Uterus (tissue), 4 donors: ENCODE data around the gene POLD4. TPM values are rescaled to one million over a fixed set of nuclear protein-coding genes. Genes with fewer than 3 reads are reported as not detected.

Source experiments
- DNase-seq, 2 donors: peaks; one replicate each; pipeline ENCODE4 v3.0.0-alpha.2; 2019 to 2020
- H3K27ac ChIP-seq, 2 donors: fragments of 200-600 bp; sonication (generic); 1 replicate in 1 of 2; 2 replicates in 1 of 2; pipeline ENCODE4 v1.5.1; 2016 to 2018
- H3K27me3 ChIP-seq, 2 donors: fragments of 200-600 bp; sonication (generic); one replicate each; pipeline ENCODE4 v1.5.1; 2018 to 2019; ENCODE audit warnings: control low read depth in 1 of 2
- H3K36me3 ChIP-seq, 2 donors: fragments of 200-600 bp; sonication (generic); one replicate each; pipeline ENCODE4 v1.5.1; 2019; ENCODE audit warnings: control low read depth in 1 of 2
- H3K4me1 ChIP-seq, 2 donors: fragments of 200-600 bp; sonication (generic); one replicate each; pipeline ENCODE4 v1.5.1; 2018 to 2019; ENCODE audit warnings: control low read depth in 1 of 2
- H3K4me3 ChIP-seq, 2 donors: fragments of 200-600 bp; sonication (generic); 1 replicate in 1 of 2; 2 replicates in 1 of 2; pipeline ENCODE4 v1.5.1; 2018 to 2019; ENCODE audit warnings: mild to moderate bottlenecking in 1 of 2
- H3K9me3 ChIP-seq, 2 donors: fragments of 200-600 bp; sonication (generic); one replicate each; pipeline ENCODE4 v1.5.1; 2019; ENCODE audit warnings: control low read depth in 1 of 2
- POLR2A ChIP-seq, 2 donors: fragments of 450-650 bp; IDR thresholded peaks; one replicate each; pipeline ENCODE4 v1.6.1; 2016; ENCODE audit warnings: antibody characterized with exemption in 2 of 2, mild to moderate bottlenecking in 1 of 2, moderate library complexity in 1 of 2
- intact Hi-C: fragments of 100-400 bp; cut with DNase I; formaldehyde crosslinking; loops from one replicate; pipeline ENCODE4 v1.15.1; 2023; ENCODE audit warnings: low total_unique reads
- total RNA-seq, 4 donors: library from RNA; depleted of rRNA in 3 of 4; stranded (reverse); fragments of >200 nt in 3 of 4; gene quantifications; one replicate each; pipeline versions ENCODE4 v1.1.0 to v1.2.4, GENCODE V29; 2014 to 2023
- TF ChIP-seq, protein P1 (sequence below), 4 experiments: fragments of 200-600 bp in 2 of 4; fragments of 450-650 bp in 2 of 4; sonication (generic) in 2 of 4; IDR thresholded peaks; one replicate each; pipeline ENCODE4 v1.5.1; 2016 to 2019; ENCODE audit warnings: antibody characterized with exemption in 4 of 4, mild to moderate bottlenecking in 2 of 4, moderate library complexity in 1 of 4
- donor health status: DM: yes; HTN: yes; CAD: no.

The POLD4 gene
- total RNA-seq, 4 donors from 2014 or later, result 8.7 to 65.6 (median 31.3) TPM

DNA sequence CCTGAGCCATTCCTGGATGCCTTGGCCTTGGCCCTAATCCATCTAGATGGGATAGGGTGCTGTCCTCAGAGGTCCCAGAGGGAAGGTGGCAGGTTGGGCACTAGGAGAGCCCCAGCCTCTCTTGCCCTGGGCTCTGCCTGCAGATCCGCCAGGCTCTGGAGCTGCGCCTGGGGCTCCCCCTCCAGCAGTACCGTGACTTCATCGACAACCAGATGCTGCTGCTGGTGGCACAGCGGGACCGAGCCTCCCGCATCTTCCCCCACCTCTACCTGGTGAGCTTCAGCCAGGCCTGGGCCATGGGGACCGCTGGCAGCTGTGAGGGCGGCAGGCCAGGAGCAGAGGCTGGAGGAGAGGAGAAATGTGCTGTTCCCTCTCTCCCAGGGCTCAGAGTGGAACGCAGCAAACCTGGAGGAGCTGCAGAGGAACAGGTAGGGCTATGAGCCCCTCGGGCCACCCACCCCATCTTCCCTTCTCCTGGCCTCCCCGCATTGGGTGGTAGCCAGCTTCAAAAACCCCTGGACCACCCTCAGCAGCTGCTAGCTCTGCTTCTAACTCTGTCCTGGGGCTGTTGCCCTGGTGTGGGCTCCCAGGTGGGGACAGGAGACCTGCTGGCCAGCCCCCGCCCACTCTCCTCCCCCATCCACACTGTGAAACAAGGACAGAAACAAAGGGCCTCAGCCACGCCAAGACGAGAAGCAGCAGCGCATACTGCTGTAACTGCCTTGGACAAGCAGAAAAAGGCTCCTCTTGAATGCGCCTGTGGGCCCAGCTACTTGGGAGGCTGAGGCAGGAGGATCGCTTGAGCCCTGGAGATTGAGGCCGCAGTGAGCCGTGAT is 45.1 kb downstream of the POLD4 start:
- Histone ChIP-seq H3K4me1 (no peaks in the 10 kb centered on the region), H3K4me3 (no peak overlapping the region), H3K36me3 (no peaks in the 10 kb centered on the region), H3K27me3 (no peaks in the 10 kb centered on the region), H3K9me3 (no peaks in the 10 kb centered on the region), H3K27ac (no peak overlapping the region)
- intact Hi-C loops, result no loop called here
- TF ChIP-seq POLR2A (IDR thresholded peaks at IDR 0.05), result no peak
- TF ChIP-seq, protein P1, sequence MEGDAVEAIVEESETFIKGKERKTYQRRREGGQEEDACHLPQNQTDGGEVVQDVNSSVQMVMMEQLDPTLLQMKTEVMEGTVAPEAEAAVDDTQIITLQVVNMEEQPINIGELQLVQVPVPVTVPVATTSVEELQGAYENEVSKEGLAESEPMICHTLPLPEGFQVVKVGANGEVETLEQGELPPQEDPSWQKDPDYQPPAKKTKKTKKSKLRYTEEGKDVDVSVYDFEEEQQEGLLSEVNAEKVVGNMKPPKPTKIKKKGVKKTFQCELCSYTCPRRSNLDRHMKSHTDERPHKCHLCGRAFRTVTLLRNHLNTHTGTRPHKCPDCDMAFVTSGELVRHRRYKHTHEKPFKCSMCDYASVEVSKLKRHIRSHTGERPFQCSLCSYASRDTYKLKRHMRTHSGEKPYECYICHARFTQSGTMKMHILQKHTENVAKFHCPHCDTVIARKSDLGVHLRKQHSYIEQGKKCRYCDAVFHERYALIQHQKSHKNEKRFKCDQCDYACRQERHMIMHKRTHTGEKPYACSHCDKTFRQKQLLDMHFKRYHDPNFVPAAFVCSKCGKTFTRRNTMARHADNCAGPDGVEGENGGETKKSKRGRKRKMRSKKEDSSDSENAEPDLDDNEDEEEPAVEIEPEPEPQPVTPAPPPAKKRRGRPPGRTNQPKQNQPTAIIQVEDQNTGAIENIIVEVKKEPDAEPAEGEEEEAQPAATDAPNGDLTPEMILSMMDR (IDR thresholded peaks at IDR 0.05), result no peak
- no peak for DNase-seq

DNA sequence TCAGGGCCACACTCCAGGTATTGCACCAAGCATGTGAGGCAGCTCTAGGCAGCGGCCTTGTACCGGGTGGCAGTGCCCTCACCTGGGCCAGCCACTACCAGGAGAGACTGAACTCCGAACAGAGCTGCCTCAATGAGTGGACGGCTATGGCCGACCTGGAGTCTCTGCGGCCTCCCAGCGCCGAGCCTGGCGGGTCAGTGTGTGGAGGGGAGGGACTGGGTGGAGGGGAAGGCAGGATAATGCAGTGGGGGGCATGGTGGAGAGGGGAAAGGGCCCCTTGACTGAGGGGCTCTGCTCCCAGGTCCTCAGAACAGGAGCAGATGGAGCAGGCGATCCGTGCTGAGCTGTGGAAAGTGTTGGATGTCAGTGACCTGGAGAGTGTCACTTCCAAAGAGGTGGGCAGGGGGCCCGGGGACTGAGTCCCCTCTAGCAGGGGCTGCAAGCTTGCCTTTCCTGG is 45.8 kb downstream of the POLD4 start:
- Histone ChIP-seq H3K4me3 (no peak overlapping the region), H3K9me3 (no peaks in the 10 kb centered on the region), H3K4me1 (no peaks in the 10 kb centered on the region), H3K36me3 (no peaks in the 10 kb centered on the region), H3K27ac (no peak overlapping the region), H3K27me3 (no peaks in the 10 kb centered on the region)
- intact Hi-C loops, result no loop called here
- TF ChIP-seq POLR2A (IDR thresholded peaks at IDR 0.05), result no peak
- TF ChIP-seq, protein P1 (IDR thresholded peaks at IDR 0.05), result no peak
- DNase-seq, result no peak

DNA sequence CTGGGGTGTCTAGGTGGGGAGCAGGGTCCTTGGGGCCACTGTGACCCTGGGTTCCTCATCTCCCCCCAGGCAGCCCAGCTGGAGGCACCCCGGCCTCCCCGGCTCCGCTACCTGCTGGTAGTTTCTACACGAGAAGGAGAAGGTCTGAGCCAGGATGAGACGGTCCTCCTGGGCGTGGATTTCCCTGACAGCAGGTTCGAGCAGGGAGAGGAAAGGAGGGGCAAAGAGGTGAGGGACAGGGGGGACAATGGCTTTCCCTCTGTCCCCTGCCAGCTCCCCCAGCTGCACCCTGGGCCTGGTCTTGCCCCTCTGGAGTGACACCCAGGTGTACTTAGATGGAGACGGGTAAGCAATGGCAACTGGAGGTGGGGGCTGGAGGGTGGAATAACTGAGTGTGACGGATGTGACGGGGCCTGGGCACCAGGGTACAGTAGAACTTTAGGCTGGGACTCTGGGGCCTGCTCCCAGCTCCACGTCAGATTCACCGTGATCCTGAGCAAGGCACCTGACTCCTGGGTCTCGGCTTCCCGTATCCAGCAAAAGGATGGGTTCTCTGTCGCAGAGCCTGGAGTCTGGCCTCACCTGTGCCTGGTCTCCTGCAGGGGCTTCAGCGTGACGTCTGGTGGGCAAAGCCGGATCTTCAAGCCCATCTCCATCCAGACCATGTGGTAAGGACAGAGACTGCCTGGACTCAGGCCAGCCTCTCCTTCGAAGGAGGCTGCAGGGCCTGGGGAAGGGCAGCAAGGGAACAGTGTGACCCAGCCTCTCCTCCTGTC is 46.4 kb downstream of the POLD4 start:
- Histone ChIP-seq H3K9me3 (no peaks in the 10 kb centered on the region), H3K36me3 (no peaks in the 10 kb centered on the region), H3K27me3 (no peaks in the 10 kb centered on the region), H3K4me3 (no peak overlapping the region), H3K27ac (no peak overlapping the region), H3K4me1 (no peaks in the 10 kb centered on the region)
- no peak for DNase-seq
- intact Hi-C loops, result no loop called here
- TF ChIP-seq POLR2A (IDR thresholded peaks at IDR 0.05), result no peak
- TF ChIP-seq, protein P1 (IDR thresholded peaks at IDR 0.05), result no peak

DNA sequence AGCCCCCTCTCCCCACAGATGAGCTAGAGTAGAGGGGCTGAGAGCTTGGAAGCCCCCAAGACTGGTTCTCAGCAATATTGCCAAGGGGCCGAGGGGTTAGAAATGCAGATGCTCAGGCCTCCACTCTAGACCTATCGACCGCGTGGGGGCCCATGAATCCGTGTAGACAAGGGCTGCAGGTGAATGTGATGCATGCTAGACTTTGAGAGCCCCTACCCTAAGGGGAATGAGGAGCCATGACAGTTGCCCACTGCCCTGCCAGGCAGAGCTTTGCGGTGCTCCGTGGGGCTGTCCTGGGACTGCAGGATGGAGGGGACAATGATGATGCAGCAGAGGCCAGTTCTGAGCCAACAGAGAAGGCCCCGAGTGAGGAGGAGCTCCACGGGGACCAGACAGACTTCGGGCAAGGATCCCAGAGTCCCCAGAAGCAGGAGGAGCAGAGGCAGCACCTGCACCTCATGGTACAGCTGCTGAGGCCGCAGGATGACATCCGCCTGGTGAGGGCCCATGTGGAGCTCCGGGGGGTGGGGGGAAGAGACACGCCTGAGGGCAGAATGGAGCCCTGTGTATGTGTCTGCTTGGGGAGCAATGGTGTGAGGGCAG is 48.7 kb downstream of the POLD4 start:
- Histone ChIP-seq H3K36me3 (no peaks in the 10 kb centered on the region), H3K27ac (peak overlapping the region in 1 of 2 donors; percentile 84), H3K9me3 (no peaks in the 10 kb centered on the region), H3K4me1 (no peaks in the 10 kb centered on the region), H3K27me3 (no peaks in the 10 kb centered on the region), H3K4me3 (peak overlapping the region; percentile 64 to 75)
- intact Hi-C loops, result loop anchor here (5.0 kb wide), 1 partner anchor 42 kb away; no protein-coding TSS in a partner anchor
- peak in 1 of 2 donors; percentile 11 for TF ChIP-seq POLR2A (IDR thresholded peaks at IDR 0.05)
- TF ChIP-seq, protein P1 (IDR thresholded peaks at IDR 0.05), result no peak
- DNase-seq, result peak in 1 of 2 donors; percentile 18
